H1 (cell line): ENCODE results near the gene SERPINE2.

ENCODE experiments used
- CTCF ChIP-seq, 3 experiments: IDR thresholded peaks; 1 replicate in 2 of 3; 2 replicates in 1 of 3; pipeline versions ENCODE4 v1.5.1 to v1.6.1; 2011; ENCODE audit warnings: low read length in 3 of 3, mild to moderate bottlenecking in 3 of 3, inconsistent platforms in 2 of 3, low read depth in 1 of 3, moderate library complexity in 1 of 3; ENCODE audit not compliant: insufficient read depth in 1 of 3; ENCODE audit errors: control extremely low read depth in 1 of 3
- EGR1 ChIP-seq: IDR thresholded peaks from 2 replicates; pipeline ENCODE4 v1.6.1; 2011; ENCODE audit warnings: low read depth, low read length, borderline replicate concordance
- EP300 ChIP-seq, 2 experiments: IDR thresholded peaks; 1 replicate in 1 of 2; 2 replicates in 1 of 2; pipeline ENCODE4 v1.6.1; 2011 to 2012; ENCODE audit warnings: low read depth in 2 of 2, low read length in 2 of 2, mild to moderate bottlenecking in 2 of 2, borderline replicate concordance in 1 of 2, inconsistent platforms in 1 of 2, moderate library complexity in 1 of 2
- POLR2AphosphoS5 ChIP-seq: IDR thresholded peaks from 2 replicates; pipeline ENCODE4 v1.6.1; 2011; ENCODE audit warnings: low read depth, low read length

GRCh38 chr2:224056889-224057288, 17.8 kb upstream of the SERPINE2 start:
- no peak for TF ChIP-seq CTCF (IDR thresholded peaks at IDR 0.05; ENCODE audit: control extremely low read depth in 1 of 3, insufficient read depth in 1 of 3, low read depth in 1 of 3, low read length in 3 of 3)
- TF ChIP-seq EP300 (IDR thresholded peaks at IDR 0.05; ENCODE audit: borderline replicate concordance in 1 of 2, low read depth in 2 of 2, low read length in 2 of 2) = no peak
- no peak for TF ChIP-seq EGR1
- TF ChIP-seq POLR2AphosphoS5 = no peak
